ENCODE measurements around the gene CD99.

DNA sequence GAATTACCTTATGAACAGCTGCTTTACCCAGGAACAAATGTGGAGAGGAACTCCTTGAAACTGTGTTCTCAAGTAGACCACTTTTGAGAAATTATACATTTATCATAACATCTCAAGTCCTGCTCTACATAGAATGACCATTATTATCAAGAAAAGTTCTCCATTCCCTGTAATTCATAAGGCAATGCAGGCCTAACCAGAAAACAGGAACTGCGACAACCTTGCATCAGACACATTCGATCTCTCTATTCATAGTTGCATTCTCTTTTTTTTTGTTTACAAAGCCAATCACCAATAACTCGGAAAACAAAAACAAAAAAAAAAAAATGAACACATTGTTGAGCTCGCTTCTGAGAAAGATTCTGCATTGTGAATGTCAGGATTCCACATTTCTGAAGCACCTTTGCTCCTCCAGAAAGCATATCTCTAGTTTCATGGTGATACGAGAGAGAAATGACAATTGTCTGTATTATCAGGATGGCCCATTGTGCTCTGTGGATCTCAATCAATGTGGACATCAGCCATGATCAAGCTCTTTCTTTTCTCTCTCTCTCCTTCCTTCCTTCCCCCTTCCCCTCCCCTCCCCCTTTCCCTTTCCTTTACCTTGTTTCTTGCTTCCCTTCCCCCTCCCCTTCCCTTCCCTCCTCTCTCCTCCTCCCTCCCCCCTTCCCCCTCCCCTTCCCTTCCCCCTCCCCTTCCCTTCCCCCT, 32.4 kb upstream of the CD99 start:
- no peak for TF ChIP-seq TCF7 (IDR thresholded peaks at IDR 0.05; ENCODE audit: low read depth)
- TF ChIP-seq FOXA1 (IDR thresholded peaks at IDR 0.05): no peak
- TF ChIP-seq FOXA1 (CRISPR knock-in tag; IDR thresholded peaks at IDR 0.05): no peak
- TF ChIP-seq, protein P1, sequence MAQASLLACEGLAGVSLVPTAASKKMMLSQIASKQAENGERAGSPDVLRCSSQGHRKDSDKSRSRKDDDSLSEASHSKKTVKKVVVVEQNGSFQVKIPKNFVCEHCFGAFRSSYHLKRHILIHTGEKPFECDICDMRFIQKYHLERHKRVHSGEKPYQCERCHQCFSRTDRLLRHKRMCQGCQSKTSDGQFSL (CRISPR knock-in tag; IDR thresholded peaks at IDR 0.05): no peak
- TF ChIP-seq ZHX1 (CRISPR knock-in tag; IDR thresholded peaks at IDR 0.05; ENCODE audit: low read depth): no peak
- TF ChIP-seq ZNF570 (CRISPR knock-in tag; IDR thresholded peaks at IDR 0.05; ENCODE audit: borderline replicate concordance): no peak
- TF ChIP-seq ZNF367 (CRISPR knock-in tag; IDR thresholded peaks at IDR 0.05; ENCODE audit: borderline replicate concordance): no peak

Measured in HepG2 (cell line).